ENCODE measurements around the gene GUK1.

Gene GUK1

DNA sequence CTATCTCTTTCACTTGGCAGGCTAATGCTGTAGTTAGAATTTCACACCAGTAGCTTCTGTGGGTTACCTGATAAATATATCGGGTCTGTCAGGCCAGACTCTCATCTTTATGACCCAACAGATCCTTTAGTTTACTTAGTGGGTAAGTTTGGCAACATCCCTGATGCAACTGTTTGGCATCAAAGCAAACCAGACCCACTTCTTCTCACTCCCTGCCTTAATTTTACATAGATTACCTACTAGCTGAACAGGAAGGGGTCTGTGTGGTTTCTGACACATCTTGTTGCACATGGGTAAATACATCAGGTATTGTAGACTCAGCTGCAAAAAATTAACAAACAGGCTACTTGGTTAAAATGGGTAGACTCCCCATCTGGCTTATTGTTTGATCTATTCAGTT is 3.2 kb upstream of the GUK1 start:
- no peak for DNase-seq

DNA sequence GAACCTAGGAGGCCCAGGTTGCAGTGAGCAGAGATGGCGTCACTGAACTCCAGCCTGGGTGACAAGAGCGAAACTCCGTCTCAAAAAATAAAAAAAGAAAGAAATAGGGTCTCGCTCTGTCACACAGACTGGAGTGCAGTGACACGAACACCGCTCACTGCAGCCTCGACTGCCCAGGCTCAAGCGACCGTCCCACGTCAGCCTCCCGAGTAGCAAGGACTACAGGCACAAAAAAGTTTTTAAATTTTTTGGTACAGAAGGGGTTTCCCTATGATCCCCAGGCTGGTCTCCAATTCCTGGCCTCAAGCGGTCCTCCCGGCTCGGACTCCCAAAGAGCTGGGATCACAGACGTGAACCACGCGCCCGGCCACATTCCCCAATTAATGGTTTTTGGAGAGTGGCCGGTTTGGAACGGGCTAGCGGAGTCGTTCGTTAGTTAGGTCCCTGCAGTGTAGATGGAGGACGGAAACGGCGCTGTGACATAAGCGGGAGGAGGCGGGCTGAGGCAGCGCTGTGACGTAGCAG is 611 bp upstream of the GUK1 start:
- no peak for DNase-seq

GRCh38 chr1:228140724-228141225 is 696 bp downstream of the GUK1 start:
- no peak for DNase-seq

DNA sequence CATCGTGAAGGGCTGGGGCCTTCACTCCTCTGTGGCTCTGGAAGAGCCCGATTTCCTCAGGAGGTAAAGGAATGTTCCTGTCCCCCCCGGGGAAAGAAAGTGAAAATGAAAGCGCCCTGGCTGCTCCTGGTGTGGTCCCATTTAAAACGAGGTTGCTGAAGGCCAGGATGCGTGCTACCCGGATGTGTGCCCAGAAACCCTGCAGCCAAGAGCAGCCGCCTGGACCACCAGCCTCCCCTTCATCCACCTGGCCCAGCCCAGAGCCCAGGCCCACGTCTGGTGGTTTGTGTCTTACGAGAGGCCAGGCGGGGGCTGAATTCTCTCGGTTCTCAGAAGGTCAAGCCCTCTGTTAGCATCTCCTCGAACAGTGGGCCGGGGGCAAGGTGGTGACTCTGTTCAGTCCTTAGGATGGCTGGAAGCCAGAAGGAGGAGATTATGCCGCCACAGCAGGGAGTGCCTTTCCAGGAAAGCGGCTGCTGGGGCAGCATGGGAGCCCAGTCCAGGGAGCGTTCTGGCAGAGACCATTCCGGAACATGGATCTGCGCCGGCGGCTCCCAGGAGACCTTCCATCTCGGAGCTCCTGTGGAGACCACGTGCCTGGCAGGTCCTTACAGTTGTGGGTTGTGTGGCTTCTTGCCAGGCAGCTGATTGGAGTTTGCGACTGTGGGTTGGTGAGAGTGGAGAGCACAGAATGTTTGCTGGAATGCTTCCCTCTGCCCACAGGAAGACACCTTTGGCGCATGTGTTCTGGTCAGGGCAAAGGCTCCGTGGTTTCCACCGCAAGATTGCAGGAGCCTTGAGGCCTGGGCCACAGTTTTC is 1.4 kb downstream of the GUK1 start:
- peak; percentile 69 for DNase-seq

DNA sequence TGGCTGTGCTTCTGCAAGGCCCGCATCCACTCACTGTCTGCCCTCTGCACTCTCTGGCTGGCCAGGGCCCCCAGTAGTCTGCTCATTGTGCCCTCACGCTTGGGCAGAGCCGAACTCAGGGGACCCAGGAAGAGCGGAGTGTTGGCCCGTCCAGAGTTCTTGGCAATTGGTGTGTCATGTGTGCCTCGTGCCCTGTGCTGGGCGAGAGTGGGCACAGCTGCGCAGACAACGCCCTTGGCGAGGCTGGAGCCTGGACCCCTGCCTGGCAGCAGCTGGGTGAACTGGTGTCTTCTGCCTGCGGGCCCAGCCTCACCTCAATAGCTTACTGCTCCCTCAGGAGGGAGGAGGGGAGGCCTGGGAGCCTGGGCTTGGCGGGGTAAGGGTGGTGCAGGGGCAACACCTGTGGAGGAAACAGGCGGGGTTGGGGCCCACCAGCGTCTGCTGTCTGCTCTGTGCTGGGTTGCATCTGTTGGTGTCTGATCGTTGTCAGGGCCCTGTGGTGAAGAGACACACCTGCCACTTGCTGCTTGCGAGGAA is 2.1 kb downstream of the GUK1 start:
- no peak for DNase-seq

DNA sequence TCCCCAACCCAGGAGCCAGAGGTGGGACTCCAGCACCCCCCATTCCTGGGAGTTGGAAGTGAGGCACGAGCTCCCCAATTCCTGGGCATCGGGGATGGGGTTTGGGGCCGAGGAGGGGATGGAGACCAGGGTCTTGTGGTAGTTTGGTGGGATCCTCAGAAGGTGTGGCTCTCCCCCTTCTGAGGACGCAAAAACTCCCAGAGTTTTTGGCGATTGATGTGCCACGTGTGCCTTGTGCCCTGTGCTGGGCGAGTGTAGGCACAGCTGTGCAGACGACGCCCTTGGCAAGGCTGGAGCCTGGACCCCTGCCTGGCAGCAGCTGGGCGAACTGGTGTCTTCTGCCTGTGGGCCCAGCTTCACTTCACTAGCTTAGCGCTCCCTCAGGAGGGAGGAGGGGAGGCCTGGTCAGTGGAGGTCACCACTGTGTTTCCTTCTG is 2.6 kb downstream of the GUK1 start:
- DNase-seq: no peak

DNA sequence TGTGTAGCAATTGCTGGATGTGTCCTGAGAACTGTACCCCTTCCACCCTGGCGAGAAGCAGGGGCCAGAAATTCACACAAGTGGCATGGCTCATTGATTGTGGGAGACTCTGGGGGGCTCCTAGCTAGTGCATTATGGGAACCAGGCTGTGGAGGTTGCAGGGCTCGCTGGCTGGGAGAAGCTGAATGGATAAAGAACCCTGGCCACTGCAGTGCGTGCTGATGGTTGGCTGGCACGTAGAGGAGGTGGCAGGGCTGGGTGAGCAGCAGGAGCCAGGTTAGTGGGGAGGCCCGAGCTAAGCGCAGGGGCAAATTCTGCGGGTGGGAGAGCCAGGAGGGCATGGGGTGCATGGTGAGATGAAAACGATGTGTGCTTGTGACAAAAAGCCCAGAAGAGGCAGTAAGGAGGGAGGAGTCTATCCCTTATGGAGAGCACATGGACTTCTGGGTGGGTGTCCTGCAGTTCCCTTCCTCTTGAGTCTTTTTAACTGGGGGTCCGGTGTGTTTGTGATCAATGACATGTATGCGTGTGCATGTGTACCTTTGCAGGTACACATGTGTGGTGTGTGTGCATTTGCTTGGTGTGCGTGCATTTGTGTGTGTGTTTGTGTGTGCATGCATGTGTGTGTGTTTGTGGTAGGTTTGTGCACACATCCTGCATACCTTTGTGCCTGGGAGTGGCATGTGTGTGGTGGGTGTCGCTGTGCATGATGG is 3.6 kb downstream of the GUK1 start:
- DNase-seq: no peak

- no peak for DNase-seq
These were observed 4.3 kb downstream of the GUK1 start for GRCh38 chr1:228144193-228144992.

DNA sequence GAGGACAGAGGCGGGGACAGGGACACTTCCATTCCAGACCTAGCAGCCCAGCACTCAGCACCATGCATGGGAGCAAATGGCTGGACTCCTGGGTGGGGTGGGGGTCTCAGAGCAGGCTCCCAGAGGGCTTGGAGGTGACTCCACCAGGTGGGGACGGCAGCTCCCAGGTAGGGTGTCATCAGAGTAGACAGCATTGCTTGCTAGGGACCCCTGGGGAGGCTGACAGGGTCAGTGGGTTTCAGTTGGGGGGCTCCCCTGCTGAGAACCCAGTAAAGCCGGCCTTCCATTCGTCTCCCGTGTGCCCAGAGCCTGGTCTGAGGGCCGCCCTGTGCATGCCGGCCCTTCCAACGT is 4.9 kb downstream of the GUK1 start:
- DNase-seq: no peak

DNA sequence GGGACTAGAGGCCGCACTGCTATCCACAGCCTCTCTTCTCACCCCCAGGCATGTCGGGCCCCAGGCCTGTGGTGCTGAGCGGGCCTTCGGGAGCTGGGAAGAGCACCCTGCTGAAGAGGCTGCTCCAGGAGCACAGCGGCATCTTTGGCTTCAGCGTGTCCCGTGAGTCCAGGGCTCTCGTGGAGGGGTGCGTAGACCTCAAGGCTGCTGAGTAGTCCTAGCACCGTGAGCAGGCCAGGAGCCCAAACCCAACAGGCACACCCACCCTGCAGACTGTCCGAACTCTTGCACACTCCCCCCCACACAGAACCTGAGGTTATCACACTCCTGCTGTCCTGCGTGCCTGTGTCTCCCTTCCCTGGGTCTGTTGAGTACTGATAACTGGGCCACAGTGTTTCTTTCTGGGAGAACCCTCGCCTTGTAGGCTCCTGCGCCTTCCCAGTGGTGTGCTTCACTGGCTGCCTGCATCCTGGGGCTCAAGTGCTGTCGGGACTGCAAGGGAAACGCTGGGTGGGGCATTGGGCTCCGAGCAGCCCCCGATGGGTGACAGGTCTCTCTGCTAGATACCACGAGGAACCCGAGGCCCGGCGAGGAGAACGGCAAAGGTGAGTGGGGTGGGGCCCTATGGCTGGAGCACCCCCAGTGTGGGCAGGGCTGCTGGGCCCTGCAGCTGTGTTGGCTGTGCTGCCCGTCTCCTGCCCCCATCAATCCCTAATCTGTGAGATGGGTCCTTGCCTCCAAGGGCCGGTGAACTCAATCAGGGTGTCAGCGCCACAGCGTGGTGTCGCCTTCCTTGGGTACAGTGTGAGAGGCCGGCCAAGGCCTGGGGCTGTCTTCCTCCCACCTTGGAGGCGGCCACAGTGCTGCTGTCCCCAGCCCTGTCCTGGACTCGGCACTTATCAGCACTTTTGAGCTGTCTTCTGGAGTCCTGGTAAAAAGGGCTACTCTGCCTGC is 5.7 kb downstream of the GUK1 start:
- no peak for DNase-seq

DNA sequence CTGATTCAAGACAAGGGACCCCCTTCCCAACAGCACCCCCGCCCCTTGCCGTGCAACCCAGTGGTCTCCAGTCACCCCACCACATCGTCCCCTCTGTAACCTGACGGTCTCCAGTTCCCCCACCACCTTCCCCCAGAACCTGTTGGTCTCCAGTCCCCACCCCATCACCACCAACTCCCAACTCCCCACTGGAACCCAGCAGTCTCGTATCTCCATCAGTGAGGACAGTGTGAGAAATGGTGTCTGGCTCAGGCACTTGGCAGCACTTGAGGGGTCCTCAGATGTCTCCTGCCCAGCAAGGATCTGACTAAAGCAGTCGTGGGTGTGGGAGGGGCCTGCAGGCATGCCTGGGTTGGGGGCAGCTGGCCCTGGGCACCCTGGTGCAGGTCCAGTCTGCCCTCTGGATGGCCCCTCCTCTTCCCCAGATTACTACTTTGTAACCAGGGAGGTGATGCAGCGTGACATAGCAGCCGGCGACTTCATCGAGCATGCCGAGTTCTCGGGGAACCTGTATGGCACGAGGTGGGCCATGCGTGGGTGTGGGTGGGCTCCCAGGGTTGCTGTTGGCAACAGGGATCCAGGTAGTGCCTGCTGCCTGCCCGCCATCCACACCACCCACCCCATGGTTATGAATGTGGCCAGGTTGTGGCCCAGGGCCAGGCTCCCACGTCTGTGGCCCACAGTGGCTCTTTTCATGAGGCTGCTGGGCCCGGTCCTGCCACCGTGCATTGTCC is 6.5 kb downstream of the GUK1 start:
- DNase-seq: no peak

DNA sequence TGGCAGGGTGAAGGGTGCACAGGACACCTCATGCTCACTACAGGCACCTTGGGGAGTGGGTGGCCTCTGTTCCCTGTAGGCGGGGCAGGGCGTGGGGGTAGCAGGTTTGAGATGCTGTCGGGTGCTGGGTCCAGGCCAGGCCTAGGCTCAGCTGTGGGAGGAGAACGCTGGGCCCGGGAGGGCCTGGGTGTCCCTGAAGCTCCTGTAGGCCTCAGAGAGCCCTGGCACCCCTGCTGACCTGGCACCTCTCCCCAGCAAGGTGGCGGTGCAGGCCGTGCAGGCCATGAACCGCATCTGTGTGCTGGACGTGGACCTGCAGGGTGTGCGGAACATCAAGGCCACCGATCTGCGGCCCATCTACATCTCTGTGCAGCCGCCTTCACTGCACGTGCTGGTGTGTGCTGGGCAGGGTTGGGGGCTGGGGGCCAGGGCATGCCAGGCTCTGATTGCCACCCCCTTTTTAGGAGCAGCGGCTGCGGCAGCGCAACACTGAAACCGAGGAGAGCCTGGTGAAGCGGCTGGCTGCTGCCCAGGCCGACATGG is 7.1 kb downstream of the GUK1 start:
- DNase-seq: no peak

- DNase-seq: no peak
These were observed 7.7 kb downstream of the GUK1 start for GRCh38 chr1:228147768-228148167.

GRCh38 chr1:228148196-228148861 is 8.2 kb downstream of the GUK1 start:
- no peak for DNase-seq

GRCh38 chr1:228148935-228149405 is 8.9 kb downstream of the GUK1 start:
- DNase-seq: no peak

- no peak for DNase-seq
These were observed 9.5 kb downstream of the GUK1 start, which contains the start of gene GJC2 for GRCh38 chr1:228149406-228150119. TSS of gene GJC2 (plus strand) at chr1:228149930. CDS start at chr1:228157759, 7,829 bp downstream.

- no peak for DNase-seq
These were observed 10.0 kb downstream of the GUK1 start for GRCh38 chr1:228150120-228150460.

DNA sequence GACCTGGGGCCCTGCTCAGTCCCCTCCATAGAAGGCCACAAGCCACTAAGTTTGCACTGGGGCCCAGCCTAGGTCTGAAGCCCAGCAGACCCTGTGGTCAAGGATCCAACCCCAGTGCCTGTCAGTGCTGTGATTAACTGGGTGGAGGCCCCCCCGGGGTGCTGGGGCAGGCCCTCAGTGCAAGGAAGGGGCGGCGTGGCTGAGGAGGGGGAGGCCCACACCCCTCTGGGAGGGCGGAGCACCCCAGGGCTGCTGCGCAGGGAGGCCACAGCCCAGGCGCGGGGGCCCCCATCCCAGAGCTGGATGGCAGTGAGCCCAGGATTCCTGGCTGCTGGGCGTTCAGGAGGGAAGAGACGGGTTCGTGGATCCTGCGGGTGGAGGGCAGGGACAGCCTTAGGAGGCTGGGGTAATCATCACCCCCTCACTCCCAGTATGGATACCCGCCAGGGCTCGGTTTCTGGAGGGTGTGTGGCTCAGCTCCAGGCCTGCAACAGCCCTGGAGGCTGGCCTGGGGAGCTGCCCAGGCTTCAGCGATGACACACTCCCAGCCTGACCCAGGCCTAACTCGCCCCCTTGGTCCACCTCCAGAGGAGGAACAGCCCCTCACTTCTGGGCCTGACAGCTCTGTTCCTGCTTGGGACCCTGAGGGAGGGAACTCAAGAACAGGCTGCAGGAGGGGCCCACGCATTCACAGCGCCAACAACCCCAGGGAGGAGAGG is 10.5 kb downstream of the GUK1 start:
- no peak for DNase-seq
